GM21381 (cell line): ENCODE measurements around the gene CDH4.
"Not testable (repeated sequence)": the region's sequence is repeated elsewhere in the genome, so short reads cannot be mapped to it uniquely, and the experiment has no call there.

Experiments used
- ATAC-seq: cut with Tn5 transposase; IDR thresholded peaks from one replicate; pipeline ENCODE4 v1.9.1; 2021; ENCODE audit warnings: mild to moderate bottlenecking, moderate library complexity; ENCODE audit not compliant: unreplicated experiment

CDH4 gene

DNA sequence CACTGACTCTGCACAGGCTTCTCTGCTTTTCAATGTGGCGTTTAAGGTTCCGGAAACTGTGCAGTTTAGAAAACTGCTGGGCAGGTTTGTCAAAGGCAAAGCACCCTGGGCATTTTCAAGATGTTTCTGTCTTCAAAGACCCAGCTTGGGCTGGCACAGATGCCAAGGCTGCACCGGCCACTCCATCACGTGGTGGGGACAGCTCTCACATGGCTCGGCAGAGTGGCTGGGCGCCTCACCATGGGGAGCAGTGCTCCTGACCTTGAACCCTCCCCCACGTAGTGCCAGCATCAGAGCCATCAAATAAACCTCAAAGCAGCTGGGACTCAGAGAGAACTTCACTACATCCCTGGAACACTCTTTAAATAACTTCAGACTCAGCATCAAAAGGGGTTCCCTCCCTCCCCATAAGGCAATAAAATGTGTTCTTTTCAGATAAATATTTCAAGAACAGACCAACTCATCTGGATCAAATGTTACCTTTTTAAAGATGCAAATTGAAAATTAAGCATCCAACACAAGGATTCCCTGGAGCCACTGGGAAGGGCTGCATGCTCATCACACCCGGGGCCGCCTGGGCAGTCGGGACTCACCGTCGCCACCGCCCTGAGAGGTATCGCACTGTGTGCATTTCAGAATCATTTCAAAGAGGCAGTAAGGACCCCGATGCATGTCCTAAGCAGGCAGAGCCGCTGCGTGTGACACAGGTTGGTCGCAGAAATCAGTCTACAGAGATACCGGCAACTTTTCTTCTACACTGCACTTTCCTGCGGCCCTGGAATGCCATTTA lies 157.1 kb downstream of the CDH4 start:
- ATAC-seq = no peak

DNA sequence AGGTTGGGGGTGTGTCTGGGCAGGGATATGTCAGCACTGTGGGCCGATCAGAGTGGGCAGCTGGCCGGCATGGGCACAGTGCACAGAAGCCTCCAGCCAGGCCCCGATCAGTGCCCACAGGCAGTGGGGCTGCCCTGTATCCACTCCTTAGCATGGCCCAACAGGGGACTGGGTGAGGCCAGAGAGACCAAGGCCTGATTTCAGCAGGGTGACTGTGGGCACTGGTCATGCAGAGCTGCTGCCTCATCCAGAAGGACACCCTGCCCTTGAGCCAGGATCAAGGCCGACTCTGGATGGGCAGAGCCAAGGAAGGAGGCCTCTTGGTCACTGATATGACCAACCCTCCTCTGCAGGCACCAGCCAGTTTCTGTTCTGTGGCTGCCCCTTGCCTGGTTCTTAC lies 159.7 kb downstream of the CDH4 start:
- no peak for ATAC-seq

DNA sequence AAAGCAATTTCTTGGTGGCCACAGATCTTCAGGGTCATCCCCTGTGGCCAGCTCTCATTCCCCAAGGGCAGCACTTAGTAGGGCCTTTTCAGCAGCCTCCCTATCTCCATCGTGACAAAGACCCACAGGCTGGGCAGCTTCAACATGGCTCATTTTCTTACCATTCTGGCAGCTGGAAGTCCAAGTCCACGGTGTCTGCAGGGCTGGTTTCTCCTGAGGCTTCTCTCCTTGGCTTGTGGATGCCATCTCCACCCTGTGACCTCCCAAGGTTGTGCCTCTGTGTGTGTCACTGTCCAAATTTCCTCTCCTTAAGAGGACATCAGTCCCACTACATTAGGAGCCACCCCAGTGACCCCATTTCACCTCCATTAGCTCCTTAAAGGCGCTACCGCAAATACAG lies 161.7 kb downstream of the CDH4 start:
- no peak for ATAC-seq

DNA sequence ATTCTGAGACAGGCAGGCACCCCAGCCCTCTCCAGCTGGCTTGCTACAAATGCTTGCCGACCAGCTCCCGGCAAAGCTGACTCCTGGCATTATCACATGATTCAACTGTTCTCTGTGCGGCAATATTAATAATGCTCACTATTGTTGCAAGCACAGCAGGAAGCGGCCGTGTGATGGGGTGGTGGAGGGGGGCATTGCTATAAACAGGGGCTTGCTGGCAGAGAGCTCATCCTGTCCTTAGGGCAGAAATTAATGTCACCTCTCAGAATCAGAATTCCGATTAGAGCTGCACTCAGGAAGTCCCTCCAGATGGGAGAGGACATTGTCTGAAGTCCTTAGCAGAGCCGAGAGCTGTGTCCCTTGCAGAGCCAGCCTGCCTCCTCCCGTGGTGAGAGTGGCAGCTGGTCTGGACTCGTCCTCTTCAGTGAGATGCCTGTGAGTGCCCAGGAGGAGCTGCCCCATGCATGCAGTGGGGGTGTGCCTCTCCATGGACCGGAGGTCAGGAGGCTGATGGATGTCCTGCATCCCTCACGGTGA lies 162.5 kb downstream of the CDH4 start:
- no peak for ATAC-seq

DNA sequence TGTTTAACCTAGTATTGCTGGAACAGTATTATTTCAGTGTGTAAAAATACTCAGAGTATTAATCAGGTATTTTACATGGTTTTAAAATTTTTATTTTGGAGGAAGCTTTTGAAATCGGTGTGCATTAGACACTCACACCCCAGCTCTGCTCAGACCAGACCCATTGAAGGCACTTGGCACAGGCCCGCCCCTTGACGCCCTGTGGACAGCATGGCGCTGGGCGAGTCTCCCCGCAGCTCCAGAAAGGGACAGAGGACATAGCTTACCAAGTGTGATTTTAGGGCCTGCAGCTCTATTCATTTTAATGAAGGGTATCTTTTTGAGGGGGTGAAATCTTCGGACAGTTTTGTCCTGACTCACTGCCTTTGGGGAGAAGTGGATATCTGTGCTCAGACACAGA lies 164.5 kb downstream of the CDH4 start:
- ATAC-seq = no peak

DNA sequence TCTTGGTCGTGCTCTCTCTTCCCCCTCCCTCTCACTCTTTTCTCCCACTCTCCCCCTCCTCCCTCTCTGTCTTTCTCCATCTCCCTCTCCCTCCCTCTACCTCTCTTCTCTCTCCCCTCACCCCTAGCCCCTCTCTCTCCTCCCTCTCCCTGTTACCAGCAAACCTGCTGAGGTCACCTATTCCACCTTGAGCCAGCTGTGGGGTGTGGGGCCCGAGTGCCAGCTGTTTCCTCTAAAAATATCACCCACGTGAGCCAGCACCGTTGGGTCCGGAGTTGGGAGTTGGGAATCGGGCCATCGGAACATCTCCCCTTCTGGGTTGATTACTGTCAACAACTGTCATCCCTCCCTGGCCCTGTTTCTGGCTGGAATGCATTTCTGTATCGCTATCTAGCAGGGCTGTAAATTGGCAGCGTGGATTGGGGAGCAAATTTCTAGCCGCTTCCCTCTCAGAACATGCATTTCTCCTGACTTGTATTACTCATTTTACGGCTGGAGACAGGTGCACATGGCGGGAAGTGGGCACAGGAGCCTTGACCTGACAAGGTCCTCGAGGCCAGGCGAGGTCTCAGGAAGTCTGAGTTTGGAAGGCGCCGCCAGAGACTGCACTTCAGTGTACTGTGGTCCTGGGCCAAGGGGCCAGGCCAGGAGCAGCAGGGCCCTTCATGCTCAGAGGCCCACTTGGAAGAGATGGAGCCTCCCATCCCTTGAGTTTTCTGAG lies 165.3 kb downstream of the CDH4 start:
- no peak for ATAC-seq

DNA sequence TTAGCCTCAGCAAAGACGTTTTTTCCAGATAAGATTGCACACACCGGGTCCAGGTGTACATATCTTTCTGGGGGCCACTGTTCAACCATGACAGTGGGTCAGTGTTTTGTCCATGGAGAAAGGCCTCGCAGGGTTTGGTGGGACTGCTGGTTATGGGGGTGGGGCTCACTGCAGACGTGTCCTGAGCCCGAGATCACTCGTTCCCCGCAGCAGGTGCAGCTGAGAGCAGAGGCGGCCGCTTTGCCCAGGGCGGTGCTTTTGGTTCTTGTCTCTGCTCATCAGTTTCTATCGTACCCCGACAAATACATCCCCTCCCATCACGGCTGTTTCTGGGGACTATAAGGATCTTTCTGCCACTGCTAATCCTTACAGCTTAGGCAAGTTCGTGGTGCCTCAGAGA lies 166.9 kb downstream of the CDH4 start:
- no peak for ATAC-seq

DNA sequence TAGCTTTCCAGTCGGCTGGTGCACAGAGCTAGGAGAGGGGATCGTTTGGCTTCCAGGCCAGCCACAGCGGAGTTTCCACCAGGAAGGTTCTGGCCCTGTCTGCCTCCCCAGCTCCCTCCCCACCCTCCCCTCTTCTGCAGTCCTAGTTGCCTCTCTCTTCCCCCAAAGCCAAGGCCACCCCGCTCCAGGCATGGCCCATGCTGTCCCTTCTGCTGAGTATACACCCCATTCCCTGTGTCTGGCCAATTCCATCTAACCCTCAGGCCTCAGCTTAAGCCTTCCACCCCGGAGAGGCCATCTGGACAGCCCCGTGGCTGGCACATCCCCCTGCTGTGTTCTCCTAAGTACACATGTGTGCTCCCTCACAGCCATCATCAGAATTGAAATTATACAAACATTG lies 167.4 kb downstream of the CDH4 start:
- ATAC-seq = no peak

DNA sequence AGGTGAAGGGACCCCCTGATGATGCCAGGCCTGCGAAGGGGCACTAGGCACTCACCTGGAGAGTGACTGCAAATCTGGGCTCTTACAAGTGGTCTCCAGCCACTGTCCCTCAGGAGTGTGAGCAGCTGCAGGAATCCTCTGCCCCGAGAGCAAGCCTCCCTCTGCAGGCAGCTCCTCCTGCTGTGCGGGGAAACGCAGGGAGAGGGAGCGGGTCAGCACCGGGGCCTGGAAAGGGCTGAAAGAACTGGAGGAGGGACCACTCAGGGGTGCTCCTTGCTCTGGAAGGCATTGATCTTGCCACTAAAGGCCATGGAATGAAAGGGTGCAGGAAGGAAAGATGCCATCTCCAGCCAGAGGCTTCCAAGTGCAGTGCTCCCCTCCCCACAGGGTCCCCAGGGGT lies 168.0 kb downstream of the CDH4 start:
- no peak for ATAC-seq

DNA sequence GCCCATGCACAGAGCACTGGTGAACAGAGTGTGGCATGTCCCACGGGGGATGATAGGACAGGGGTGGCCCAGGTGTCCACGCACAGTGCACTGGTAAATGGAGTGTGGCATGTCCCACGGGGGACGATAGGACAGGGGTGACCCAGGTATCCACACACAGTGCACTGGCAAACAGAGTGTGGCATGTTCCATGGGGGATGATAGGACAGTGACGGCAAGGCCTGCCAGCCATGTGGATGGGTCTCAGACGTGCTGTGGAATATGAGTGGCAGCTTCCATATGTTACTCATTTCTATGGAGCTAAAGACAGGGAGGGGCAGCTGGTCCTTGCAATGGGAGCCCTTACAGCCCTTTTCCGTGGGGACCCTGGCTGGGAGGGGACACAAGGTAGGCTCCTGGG lies 168.7 kb downstream of the CDH4 start:
- ATAC-seq = no peak

DNA sequence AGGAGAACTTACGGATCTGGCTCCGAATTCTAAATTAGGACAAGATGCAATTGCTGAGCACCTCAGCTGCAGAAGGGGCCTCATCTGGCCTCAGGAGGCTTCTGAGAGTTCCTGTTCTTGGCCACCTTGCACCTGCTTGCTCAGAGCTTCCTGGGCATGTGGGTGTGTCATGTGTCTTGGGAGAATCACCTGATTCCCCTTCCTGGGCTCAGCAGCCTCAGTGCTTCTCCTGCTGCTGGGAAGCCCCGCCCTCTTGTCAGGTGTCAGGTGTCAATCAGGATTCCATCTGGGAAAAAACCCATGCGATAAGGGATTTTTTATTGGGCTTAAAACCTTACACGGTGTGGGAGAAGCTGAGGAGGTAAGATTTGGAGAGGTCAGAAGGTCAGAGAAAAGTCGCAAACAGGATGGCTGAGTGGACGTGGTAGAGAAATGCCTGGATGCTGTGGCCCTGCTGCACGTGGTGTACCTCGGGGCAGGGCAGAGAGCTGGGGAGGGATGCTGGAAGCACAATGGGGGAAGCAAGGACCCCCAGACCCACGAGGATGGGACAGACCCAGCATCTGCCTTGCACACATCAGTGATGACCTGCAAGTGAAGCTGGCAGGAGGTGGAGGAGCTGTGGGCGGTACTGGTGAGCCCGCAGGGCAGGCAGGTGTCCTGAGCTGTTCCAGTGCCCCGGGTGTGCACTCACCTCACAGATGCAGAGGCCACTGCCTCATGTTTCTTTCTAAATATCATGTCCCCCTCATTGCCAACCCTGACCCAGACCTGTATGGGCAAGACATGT lies 170.8 kb downstream of the CDH4 start:
- no peak for ATAC-seq

DNA sequence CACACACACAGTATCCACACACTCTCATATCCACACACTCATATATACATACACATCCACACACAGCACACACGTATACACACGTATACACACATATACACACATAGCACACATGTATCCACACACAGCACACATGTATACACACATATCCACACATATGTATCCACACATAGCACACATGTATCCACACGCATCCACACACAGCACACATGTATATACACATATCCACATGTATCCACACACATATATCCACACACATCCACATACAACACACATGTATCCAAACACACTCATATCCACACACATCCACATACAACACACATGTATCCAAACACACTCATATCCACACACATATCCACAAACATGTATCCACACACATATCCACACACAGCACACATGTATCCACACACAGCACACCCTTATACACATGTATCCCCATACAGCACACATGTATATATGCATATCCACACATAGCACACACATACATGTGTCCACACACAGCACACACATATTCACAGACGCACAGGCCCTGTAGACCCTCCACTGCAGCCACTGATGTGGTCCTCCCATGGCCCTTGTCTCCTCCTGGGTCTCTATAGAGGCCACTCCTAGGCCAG lies 172.1 kb downstream of the CDH4 start:
- ATAC-seq = no peak

DNA sequence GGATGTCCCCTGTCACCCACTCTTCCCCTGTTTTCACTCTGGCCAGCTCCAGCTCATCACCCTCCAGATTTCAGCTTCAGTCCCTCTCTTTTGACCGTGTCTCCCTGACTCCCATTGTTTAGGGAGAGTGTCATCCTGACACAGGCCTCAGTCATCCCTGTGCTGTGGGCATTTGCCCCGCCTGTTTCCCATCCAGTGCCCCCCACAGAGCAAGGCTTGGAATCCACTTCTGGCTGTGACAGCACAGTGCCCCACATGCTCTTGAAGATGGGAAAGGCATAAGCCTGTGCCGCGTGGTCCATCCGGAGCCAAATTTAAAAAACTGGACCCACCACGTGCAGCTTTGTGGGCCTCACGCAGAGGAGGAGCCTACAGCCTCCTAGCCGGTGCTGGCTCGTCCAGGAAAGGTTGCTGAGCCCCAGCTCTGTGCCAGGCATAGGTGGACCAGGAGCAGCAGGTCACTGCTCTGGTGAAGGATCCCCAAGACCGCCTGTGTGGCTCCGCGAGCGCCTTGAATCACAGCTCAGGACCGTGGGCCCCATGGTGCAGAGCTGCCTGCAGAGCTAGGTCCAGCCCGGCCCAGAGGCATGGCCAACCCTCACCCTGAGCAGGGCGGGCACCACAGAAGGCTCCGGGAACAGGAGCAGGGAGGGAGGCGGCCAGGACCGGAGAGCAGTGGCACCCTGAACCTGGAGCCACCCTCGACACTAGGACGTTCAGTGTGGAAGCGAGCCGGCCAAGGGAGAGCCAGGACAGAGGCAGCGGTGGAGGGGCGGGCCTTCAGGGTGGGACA lies 172.8 kb downstream of the CDH4 start:
- no peak for ATAC-seq

DNA sequence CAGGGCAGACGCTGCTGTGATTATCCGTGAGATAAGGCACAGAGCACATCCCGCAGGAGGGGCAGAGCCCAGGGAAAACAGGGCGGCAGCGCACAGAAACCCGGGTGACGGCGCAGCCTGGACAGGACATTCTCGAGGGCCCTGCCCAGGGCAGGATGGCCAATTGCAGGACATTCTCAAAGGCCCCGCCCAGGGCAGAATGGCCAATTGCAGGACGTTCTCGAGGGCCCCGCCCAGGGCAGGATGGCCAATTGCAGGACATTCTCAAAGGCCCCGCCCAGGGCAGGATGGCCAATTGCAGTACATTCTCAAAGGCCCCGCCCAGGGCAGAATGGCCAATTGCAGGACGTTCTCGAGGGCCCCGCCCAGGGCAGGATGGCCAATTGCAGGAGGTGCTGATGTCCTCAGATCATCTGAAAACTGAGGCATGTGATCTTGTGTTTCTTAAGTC lies 173.5 kb downstream of the CDH4 start:
- ATAC-seq = not testable (repeated sequence)

DNA sequence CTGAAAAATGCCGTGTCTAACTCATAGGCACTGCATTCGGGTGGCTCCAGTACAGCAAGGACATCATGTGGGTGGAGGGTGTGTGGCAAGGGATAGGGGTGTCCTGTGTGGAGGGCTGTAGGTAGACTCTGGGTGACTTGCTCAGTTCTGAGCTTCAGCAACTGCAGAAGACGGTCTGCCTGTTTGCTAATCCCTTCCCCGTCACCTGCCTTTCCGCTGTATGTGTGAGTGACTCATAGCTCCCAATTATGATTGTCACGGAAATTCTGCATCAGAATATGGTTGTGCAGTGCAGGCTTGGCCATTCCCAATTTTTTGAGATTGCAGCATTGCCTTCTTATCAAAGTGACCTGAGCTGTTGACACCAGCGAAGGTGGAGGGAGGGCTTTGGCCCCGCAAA lies 174.3 kb downstream of the CDH4 start:
- ATAC-seq = no peak

DNA sequence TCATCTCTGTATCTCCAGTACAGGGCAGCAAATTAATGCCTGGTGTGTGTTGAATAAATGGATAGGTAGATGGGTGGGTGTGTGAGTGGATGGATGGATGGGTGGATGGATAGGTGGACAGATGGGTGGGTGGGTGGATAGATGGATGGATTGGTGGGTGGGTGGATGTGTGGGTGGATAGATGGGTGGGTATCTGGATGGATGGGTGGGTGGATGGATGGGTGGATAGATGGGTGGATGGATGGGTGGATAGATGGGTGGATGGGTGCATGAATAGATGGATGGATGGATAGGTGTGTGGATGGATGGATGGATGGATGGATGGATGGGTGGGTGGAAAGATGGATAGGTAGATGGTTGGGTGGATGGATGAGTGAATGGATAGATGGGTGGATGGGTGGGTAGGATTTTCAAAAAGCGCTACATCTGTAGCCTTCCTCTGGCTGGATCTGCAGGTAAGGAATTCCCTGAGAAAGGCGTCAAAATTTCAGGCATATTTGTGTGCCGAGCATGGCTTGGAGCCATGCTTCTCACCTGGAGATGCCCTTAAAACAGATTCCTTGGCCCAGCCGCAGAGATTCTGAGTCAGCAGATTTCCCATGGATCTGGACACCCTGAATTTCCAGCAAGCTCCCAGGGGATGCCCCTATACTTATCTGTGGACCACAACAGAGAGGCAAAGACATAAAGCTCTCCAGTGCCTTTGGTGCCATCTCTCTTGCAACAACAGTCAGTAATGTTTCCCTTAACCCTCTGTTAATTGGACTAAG lies 177.6 kb downstream of the CDH4 start:
- no peak for ATAC-seq

DNA sequence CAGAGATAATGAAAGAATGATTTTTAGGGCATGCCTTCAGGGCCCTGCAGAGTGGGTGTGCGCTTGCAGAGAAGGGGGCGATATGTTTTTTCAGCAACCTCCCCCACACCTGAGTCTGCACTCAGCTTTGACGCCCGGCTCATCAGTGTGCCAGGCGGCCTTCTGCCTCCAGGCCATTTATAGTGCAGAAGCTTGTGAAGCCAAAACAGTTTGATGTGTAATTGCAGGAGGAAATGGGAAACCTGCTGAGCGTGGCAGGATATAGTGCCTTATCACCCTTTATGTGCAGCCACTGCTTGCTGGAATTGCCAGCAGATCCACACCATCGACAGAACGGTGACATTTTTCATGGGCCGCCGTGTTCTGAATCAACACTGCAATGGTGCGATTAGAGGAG lies 178.2 kb downstream of the CDH4 start:
- no peak for ATAC-seq

DNA sequence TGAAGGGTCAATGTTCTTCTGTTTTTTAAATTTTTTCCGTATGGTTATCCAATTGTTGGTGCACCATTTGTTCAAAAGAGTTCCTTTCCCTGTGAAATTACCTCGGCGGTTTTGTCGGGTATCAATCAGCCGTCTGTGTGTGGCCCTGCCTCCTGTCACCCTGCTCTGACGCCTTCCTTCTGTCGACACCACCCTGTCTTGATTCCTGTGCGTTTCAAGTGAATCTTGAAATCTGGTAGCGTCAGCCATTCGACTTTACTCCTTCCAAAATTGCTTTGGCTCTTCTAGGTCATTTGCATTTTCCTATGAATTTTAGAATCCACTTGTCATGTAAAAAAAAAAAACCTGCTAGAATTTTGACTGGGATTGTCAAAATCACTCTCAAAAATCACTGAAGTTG lies 181.1 kb downstream of the CDH4 start:
- no peak for ATAC-seq

DNA sequence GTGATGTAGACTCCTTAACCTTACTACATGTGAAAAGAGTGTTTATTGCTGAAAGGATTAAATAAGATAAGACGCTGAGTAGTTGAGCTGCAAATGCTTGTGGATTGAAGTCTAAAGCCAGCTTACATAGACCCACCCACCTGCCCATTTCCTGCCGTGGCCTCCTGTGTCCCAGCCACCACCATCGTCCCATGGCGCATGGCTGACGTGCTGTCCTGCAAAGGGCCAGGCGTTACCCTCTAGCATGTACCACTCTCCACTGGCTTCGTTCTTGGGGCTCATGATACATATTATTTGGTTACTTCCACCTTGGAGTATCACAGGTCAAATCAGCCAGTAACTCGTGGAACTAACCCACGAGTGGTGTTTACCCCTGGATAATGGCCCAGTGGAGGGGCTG lies 181.8 kb downstream of the CDH4 start:
- ATAC-seq = no peak
